Cerebellar cortex (tissue), 1 donor: ENCODE measurements around the gene CCL17.

ENCODE experiments used
- DNase-seq: peaks from one replicate; pipeline ENCODE4 v3.0.0-alpha.2; 2015; ENCODE audit warnings: low spot score

The CCL17 gene

DNA sequence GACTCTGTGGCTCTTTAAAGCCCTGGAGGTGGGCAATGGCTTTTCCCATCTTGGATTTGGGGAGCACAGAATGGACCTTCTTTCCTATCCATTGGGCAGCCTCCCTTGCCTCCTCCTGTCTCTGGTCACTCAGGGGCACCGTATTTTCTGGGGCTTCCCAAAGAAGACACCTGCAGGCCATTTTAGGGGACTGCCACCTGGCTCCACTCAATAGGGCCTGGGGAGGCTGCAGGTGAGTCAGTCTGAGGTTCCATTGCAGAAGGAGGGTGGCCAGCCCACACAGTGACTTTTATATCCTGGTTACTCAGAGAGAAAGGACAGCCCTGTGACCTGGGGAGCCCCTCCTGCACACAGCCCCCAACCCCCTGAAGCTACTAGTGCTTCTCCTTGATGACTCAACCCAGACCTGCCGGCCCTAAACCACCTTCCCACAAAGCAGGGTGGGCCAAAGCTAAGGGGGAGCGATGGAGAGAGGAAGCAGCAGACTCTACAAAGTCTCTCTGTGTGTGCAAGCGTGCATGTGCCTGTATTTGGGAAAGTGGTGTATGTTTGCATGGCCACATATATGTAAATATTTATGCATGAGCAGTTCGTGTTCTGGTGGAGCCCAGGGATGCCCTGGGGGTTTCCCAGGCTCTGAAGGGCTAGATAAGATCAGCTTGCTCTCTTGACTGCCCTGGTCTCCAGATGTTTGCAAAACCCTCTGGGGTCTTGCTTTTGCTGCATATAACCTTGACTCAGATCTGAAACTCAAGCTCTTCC, 27.3 kb upstream of the CCL17 start:
- DNase-seq = no peak

GRCh38 chr16:57379579-57379978, 25.0 kb upstream of the CCL17 start:
- no peak for DNase-seq

DNA sequence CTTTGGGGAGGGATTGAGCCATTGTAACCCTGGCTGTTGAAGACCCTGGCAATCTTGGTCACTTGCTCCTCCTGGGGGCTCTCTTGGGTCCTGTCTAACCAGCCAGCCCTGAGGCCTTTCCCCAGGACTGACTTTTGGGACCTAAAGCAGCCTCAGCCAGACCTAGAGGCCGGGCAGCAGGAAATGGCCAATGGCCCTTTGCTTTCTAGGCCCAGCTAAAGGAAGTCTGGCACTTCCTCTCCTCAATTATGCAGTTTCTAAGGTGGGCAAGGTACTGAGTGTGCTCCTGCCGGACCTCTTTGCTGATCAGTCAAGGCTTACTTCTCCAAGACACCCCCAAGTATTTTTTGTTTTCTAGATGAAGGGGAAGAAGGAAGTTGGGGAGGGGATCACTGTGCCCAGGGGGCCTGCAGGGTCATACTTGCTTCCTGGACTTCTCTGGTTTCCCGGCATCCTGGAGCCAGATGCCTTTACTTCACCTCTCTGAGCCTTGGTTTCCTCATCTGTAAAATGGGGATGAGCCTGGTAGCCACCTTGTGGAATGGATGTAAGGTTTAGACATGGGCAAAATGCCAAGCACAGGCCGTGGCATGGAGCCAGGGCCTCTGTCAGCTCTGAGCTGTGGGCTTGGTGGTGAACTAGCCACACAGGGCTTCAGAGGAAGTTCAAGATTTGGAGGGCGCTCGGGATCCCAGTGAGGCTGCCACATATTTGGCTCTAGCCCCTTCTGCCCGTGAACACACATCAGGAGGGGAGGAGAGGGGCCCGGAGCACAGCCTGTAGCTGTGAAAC, 23.7 kb upstream of the CCL17 start:
- no peak for DNase-seq

DNA sequence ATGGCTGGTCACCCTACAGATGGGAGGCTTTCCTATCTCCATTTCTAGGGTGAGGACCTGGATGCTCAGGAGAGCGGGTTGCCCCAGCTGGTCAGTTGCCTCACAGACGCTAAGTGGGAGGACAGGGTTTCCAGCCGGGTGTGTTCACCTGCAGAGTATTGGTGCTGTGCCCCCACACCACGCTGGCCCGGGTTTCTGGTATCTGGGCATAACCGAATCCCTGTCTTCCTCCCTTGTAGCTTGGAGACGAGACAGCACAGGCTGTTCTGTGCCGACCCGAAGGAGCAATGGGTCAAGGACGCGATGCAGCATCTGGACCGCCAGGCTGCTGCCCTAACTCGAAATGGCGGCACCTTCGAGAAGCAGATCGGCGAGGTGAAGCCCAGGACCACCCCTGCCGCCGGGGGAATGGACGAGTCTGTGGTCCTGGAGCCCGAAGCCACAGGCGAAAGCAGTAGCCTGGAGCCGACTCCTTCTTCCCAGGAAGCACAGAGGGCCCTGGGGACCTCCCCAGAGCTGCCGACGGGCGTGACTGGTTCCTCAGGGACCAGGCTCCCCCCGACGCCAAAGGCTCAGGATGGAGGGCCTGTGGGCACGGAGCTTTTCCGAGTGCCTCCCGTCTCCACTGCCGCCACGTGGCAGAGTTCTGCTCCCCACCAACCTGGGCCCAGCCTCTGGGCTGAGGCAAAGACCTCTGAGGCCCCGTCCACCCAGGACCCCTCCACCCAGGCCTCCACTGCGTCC, 22.6 kb upstream of the CCL17 start:
- DNase-seq = no peak

- DNase-seq = no peak
Measured at GRCh38 chr16:57382535-57383275, 21.9 kb upstream of the CCL17 start.

GRCh38 chr16:57383276-57384247, 21.0 kb upstream of the CCL17 start:
- no peak for DNase-seq

- no peak for DNase-seq
Measured at GRCh38 chr16:57384248-57385070, 20.1 kb upstream of the CCL17 start.

DNA sequence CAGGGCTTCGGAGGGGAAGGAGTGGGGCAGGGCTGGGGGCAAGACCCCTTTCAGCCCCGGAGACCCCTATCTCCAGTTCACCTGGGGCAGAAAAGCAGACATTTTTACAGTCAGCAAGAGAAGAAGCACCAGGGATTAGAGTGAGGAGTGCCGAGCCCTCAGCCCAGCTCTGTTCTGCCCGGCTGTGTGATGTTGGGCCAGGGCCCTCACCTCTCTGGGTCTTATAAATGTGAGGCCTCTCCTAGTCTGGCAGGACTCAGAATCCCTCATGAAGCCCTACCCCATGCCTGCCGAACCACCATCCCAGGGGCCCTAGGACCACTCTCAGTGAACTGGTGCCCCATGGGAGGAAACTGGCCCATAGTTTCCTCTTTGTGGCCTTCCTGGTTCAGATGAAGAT, 19.5 kb upstream of the CCL17 start:
- no peak for DNase-seq

- no peak for DNase-seq
Measured at GRCh38 chr16:57386381-57386951, 18.1 kb upstream of the CCL17 start.

DNA sequence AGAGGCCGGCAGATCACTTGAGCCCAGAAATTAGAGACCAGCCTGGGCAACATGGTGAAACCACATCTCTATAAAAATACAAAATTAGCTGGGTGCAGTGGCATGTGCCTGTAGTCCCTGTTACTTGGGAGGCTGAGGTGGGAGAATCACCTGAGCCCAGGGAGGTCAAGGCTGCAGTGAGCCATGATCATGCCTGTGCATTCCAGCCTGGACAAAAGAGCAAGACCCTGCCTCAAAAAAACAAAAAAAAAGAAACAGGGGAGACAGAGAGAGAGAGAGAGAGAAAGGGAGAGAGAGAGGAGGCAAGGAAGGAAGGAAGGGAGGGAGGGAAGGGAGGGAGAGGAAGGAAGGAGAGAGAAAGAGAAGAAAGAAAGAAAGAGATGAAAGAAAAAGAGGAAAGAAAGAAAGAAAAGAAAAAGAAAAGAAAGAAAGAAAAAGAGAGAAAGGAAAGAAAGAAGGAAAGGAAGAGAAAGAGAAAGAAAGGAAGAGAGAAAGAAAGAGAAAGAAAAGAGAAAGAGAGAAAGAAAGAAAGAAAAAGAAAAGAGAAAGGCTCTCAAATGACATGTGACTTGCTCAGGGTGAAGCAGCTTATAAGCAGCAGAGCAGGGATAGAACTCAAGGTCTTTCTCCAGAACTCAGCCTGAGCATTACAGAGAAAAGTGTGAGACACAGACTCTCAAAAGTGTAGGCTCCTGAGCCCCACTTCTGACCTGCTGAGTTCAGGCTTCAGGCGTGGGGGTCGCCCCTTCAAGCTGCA, 16.8 kb upstream of the CCL17 start:
- no peak for DNase-seq

DNA sequence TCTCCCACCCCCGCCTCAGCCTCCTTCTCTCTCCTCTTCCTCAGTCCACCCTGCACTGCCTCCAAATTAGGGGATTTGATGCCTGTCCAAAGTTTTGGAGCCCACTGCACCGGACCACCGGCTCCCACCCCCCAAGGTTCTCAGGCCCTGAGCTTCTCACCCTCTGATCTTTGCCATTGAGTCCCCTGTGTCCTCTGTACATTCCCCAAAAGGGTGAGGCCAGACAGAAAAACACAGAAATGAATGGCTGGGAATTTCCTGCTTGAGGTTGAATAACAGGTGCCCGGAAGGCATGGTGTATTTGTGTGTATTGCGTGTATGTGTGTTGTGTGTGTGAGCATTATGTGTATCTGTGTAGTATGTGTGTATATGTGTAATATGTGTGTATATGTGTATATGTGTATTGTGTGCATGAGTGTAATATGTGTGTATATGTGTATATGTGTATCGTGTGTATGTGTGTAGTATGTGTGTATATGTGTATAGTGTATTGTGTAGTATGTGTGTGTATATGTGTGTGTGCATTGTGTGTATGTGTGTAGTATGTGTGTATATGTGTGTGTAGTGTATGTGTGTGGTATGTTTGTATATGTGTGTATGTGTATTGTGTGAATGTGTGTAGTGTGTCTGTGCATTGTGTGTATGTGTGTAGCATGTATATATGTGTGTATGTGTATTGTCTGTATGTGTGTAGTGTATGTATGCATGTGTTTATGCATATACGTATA, 16.0 kb upstream of the CCL17 start:
- no peak for DNase-seq

DNA sequence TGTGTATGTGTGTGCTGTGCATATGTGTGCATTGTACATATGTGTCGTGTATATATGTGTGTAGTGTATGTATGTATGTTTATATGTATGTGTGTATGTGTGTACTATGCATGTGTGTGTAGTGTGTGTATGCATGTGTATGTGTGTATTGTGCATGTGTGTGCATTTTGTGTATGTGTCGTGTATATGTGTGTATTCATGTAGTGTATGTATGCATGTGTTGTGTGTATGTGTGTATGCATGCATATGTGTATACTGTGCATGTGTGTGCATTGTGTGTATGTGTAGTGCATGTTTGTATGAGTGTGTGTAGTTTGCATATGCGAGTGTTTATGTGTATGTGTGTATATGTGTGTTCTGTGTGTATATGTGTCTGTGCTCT, 15.5 kb upstream of the CCL17 start:
- DNase-seq = no peak

GRCh38 chr16:57390636-57391295, 13.8 kb upstream of the CCL17 start:
- no peak for DNase-seq

DNA sequence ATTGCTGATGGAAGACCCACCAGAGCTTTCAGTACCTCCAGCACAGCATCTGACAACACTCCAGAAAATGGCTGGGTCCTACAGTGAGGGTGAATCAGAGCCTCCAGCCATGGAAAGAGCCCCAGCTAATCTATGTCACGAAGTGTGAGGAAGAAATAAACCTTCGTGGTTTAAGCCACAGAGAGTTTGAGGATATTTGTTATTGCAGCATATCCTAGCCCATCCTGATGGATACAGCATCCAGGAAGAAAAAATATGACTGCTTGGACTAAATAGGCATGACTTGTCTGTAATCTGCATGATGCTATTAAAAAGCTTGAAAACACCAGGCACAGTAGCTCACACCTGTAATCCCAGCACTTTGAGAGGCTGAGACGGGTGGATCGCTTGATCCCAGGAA, 13.3 kb upstream of the CCL17 start:
- DNase-seq = no peak

DNA sequence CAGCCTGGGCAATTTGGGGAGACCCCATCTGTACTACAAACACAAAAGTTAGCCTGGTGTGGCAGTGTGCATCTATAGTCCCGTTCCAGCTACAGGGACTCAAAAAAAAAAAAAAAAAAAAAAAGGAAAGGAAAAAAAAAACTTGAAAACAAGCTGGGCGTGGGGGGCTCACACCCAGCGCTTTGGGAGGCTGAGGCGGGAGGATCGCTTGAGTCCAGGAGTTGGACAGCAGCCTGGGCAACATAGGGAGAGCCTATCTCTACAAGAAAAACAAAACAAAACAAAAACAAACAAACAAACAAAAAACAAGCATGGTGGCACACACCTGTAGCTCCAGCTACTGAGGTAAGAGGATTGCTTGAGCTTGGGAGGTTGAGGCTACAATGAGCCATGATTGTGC, 12.9 kb upstream of the CCL17 start:
- DNase-seq = no peak

GRCh38 chr16:57392694-57393093, 11.9 kb upstream of the CCL17 start:
- DNase-seq = no peak

GRCh38 chr16:57394444-57394843, 10.1 kb upstream of the CCL17 start:
- DNase-seq = no peak

GRCh38 chr16:57395026-57395425, 9.5 kb upstream of the CCL17 start:
- DNase-seq = no peak
